GM12865 (cell line): ENCODE data around the gene KIF3A.

Experiments
- DNase-seq: peaks from one replicate; pipeline ENCODE4 v3.0.0; 2010; ENCODE audit warnings: low read depth
- H3K4me3 ChIP-seq: 2 replicates; pipeline ENCODE4 v1.5.1; 2011; ENCODE audit warnings: mild to moderate bottlenecking, low read depth, low read length, control low read depth
- CTCF ChIP-seq: IDR thresholded peaks from 2 replicates; pipeline ENCODE4 v1.5.1; 2011; ENCODE audit warnings: low read length, control low read depth, low read depth, inconsistent platforms; ENCODE audit not compliant: insufficient read depth; ENCODE audit errors: missing control alignments

KIF3A gene

DNA sequence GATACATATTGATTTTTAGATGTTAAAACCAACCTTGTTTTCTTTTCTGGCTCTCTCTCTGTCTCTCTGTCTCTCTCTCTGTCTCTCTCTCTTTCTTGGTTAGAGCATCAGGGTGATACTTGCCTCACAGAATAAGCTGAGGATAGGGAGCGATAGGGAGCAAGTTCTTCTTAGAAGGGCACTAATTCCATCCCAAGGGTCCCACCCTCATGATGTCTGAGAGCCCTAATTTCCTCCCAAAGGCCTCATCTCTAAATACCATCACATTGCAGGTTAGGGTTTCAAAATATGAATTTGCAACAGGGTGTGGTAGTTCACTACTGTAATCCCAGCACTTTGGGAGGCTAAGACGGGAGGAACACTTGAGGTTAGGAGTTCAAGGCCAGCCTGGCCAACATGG is 4.8 kb upstream of the KIF3A start:
- TF ChIP-seq CTCF: no peak
- no peak overlapping the region for H3K4me3 ChIP-seq
- DNase-seq: no peak

GRCh38 chr5:132739232-132739631 is 1.9 kb upstream of the KIF3A start:
- TF ChIP-seq CTCF: no peak
- DNase-seq: no peak
- no peak overlapping the region for H3K4me3 ChIP-seq

GRCh38 chr5:132737982-132738681 is 786 bp upstream of the KIF3A start:
- no peak for TF ChIP-seq CTCF
- peak overlapping the region; percentile 91 for H3K4me3 ChIP-seq
- no peak for DNase-seq

DNA sequence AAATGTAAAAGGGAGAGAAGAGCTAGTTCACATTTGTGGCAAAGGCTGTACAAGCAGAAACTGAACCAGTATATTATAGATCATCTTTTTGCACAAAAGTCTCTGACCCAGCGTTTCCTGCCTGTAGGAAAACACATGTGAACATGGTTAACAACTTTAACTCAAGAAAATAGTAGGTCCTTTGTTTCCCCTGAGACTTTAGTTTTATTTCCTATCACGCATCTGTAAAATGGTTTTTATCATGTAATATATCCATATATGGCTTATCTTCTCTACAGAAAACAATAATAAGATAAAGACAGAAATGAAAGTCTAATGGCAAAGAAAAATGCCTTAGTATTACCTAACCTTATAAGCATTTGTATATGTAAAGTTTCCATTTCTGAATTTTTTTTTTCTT is 2.7 kb downstream of the KIF3A start:
- DNase-seq: no peak
- no peak for TF ChIP-seq CTCF
- no peak overlapping the region for H3K4me3 ChIP-seq

GRCh38 chr5:132733499-132734148 is 3.7 kb downstream of the KIF3A start:
- no peak for TF ChIP-seq CTCF
- DNase-seq: no peak
- no peak overlapping the region for H3K4me3 ChIP-seq

DNA sequence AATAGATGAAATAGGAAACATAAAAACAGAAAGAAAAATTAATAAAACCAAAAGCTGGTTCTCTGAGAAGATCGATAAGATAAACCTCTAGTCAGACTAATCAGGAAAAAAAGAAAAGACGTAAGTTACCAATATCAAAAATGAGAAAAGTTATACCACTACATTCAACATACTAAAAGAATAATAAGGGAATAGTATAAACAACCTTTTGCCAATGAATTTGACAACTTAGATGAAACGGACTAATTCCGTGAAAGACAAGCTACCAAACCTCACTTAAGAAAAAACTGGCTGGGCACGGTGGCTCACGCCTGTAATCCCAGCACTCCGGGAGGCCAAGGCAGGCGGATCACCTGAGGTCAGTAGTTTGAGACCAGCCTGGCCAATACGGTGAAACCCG is 7.5 kb downstream of the KIF3A start:
- no peak for DNase-seq
- H3K4me3 ChIP-seq: no peak overlapping the region
- TF ChIP-seq CTCF: no peak

GRCh38 chr5:132725745-132726144 is 11.6 kb downstream of the KIF3A start:
- DNase-seq: no peak
- no peak for TF ChIP-seq CTCF
- no peak overlapping the region for H3K4me3 ChIP-seq
